Activated CD4-positive, alpha-beta memory T cell treated with anti-CD3 and anti-CD28 coated beads for 36 hours (primary cell): ENCODE data around the gene RNF114. TPM values are rescaled to one million over a fixed set of nuclear protein-coding genes. Genes with fewer than 3 reads are reported as not detected.
A peak's percentile ranks its signal among the peaks of the same experiment; 100 is the strongest.
"Not testable (repeated sequence)": the region's sequence is repeated elsewhere in the genome, so short reads cannot be mapped to it uniquely, and the experiment has no call there.

ENCODE experiments used
- CTCF ChIA-PET: fragments of 350-600 bp; sonication (Branson Sonifier 250); formaldehyde crosslinking; loops from one replicate; lab custom pipeline; 2021; ENCODE audit warnings: antibody characterized with exemption, inconsistent platforms; lab: Charles Lee
- POLR2A ChIA-PET: fragments of 350-600 bp; sonication (Branson Sonifier 250); formaldehyde crosslinking; loops from one replicate; lab custom pipeline; 2021; ENCODE audit warnings: antibody characterized with exemption; lab: Charles Lee
- DNase-seq: peaks from one replicate; pipeline ENCODE4 v3.0.0-alpha.2; 2020
- H3K27ac Mint-ChIP-seq: one replicate; pipeline ENCODE4 v1.8.0; 2021; ENCODE audit warnings: mixed read lengths
- H3K27me3 Mint-ChIP-seq: one replicate; pipeline ENCODE4 v1.8.0; 2021; ENCODE audit warnings: mixed read lengths
- H3K36me3 Mint-ChIP-seq: one replicate; pipeline ENCODE4 v1.8.0; 2021; ENCODE audit warnings: mixed read lengths
- H3K4me1 Mint-ChIP-seq: one replicate; pipeline ENCODE4 v1.8.0; 2021; ENCODE audit warnings: low read depth, mixed read lengths
- H3K4me3 Mint-ChIP-seq: one replicate; pipeline ENCODE4 v1.8.0; 2021; ENCODE audit warnings: mild to moderate bottlenecking, mixed read lengths
- H3K9me3 Mint-ChIP-seq: one replicate; pipeline ENCODE4 v1.8.0; 2021; ENCODE audit warnings: mixed read lengths
- intact Hi-C: fragments of 100-400 bp; cut with micrococcal nuclease; formaldehyde crosslinking; loops from one replicate; pipeline ENCODE4 v1.15.1; 2023
- total RNA-seq, 2 experiments: library from RNA; stranded (reverse); gene quantifications; one replicate each; pipeline ENCODE4 v1.2.3, GENCODE V29; 2021

RNF114 gene
- total RNA-seq, 2 experiments from 2014 or later, result 72.1 to 72.4 TPM

GRCh38 chr20:49956689-49957088 lies 20.5 kb downstream of the RNF114 start:
- peaks cover 4% of the 10 kb centered on the region for H3K4me1 Mint-ChIP-seq
- H3K36me3 Mint-ChIP-seq, result peaks cover 33% of the 10 kb centered on the region

GRCh38 chr20:49957089-49957938 lies 21.1 kb downstream of the RNF114 start:
- peaks cover 29% of the 10 kb centered on the region for H3K36me3 Mint-ChIP-seq
- H3K4me3 Mint-ChIP-seq, H3K4me1 Mint-ChIP-seq, H3K9me3 Mint-ChIP-seq, H3K27me3 Mint-ChIP-seq, DNase-seq, POLR2A ChIA-PET, intact Hi-C loops, H3K27ac Mint-ChIP-seq: not testable (repeated sequence)
- CTCF ChIA-PET, result interaction anchor here (0.6 to 1.6 kb wide), 3 partner anchors 9 to 22 kb away, joined by 3 to 5 read pairs (median 3); no protein-coding TSS in a partner anchor

More at GRCh38 chr20:49956689-49957088, 20.5 kb downstream of the RNF114 start:
- POLR2A ChIA-PET, result no interaction called here
- H3K4me3 Mint-ChIP-seq, result no peak overlapping the region
- CTCF ChIA-PET, result interaction anchor here (0.8 kb wide), 1 partner anchor 9 kb away, joined by 3 read pairs; no protein-coding TSS in a partner anchor
- H3K9me3 Mint-ChIP-seq, result no peaks in the 10 kb centered on the region
- intact Hi-C loops, result no loop called here
- H3K27ac Mint-ChIP-seq, result no peak overlapping the region
- no peaks in the 10 kb centered on the region for H3K27me3 Mint-ChIP-seq
- no peak for DNase-seq

- H3K27ac Mint-ChIP-seq, result no peak overlapping the region
- peaks cover 13% of the 10 kb centered on the region for H3K36me3 Mint-ChIP-seq
- no peaks in the 10 kb centered on the region for H3K9me3 Mint-ChIP-seq
Observed at GRCh38 chr20:49961413-49961812, 25.2 kb downstream of the RNF114 start.

GRCh38 chr20:49964964-49965780 lies 29.0 kb downstream of the RNF114 start:
- Mint-ChIP-seq H3K36me3 (no peaks in the 10 kb centered on the region), H3K27ac (no peak overlapping the region), H3K4me1 (no peaks in the 10 kb centered on the region), H3K27me3 (no peaks in the 10 kb centered on the region), H3K9me3 (no peaks in the 10 kb centered on the region), H3K4me3 (no peak overlapping the region)
- intact Hi-C loops, result no loop called here
- POLR2A ChIA-PET, result no interaction called here
- peak; percentile 53 for DNase-seq
- CTCF ChIA-PET, result interaction anchor here (0.6 to 2.3 kb wide), 11 partner anchors 8 to 286 kb away, joined by 3 to 10 read pairs (median 3); no protein-coding TSS in a partner anchor

More at GRCh38 chr20:49961413-49961812, 25.2 kb downstream of the RNF114 start:
- POLR2A ChIA-PET, result no interaction called here
- Mint-ChIP-seq H3K27me3 (no peaks in the 10 kb centered on the region), H3K4me1 (peaks cover 4% of the 10 kb centered on the region), H3K4me3 (no peak overlapping the region)
- CTCF ChIA-PET, result interaction anchor here (1.0 kb wide), 1 partner anchor 110 kb away, joined by 3 read pairs; no protein-coding TSS in a partner anchor
- intact Hi-C loops, result no loop called here
- DNase-seq, result no peak

DNA sequence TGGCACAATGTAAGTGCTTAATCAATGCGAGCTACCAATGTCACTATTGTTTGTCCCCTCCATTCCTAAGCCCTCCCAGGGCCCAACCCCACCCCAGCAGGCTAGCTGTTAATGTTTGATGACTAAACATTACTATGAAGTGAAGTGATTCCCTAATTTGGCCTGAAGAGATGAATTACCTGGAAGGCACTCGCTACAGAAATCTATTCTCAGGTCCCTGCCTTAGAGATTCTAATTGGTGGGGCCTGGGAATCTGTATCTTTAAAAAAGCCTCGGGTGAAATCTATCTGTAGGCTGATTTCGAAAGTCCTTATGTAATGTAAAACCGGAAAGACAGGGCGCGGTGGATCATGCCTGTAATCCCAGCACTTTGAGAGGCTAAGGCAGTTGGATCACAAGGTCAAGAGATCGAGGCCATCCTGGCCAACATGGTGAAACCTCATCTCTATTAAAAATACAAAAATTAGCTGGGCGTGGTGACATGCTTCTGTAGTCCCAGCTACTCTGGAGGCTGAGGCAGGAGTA lies 29.6 kb downstream of the RNF114 start:
- Mint-ChIP-seq H3K27ac (no peak overlapping the region), H3K4me3 (no peak overlapping the region), H3K4me1 (no peaks in the 10 kb centered on the region), H3K27me3 (no peaks in the 10 kb centered on the region), H3K9me3 (no peaks in the 10 kb centered on the region), H3K36me3 (no peaks in the 10 kb centered on the region)
- CTCF ChIA-PET, result interaction anchor here (1.1 to 2.3 kb wide), 6 partner anchors 9 to 118 kb away, joined by 3 to 10 read pairs (median 4); no protein-coding TSS in a partner anchor
- intact Hi-C loops, result no loop called here
- POLR2A ChIA-PET, result no interaction called here
- no peak for DNase-seq

DNA sequence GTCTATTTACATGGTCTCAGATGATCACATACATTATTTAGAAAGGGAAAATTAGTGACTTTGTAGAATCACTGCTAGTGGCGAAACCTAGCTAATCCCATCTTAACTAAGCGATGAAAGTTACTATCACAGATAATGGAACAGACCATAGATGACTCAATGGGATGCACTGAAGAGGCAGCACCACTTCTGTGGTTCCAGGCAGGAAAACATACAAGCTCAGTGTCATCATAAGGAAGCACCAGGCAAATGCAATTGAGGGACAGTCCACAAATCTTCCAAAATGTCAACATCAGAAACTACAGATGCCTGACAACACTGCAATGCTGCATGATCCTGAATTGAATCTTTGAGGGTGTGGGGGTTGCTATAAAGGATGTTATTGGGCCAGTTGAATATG lies 30.7 kb downstream of the RNF114 start:
- H3K9me3 Mint-ChIP-seq, result no peaks in the 10 kb centered on the region
- no peaks in the 10 kb centered on the region for H3K36me3 Mint-ChIP-seq
- no peak overlapping the region for H3K4me3 Mint-ChIP-seq
- DNase-seq, result no peak
- CTCF ChIA-PET, result interaction anchor here (0.9 to 2.3 kb wide), 2 partner anchors 12 to 104 kb away, joined by 3 to 10 read pairs; no protein-coding TSS in a partner anchor
- no peak overlapping the region for H3K27ac Mint-ChIP-seq
- intact Hi-C loops, result no loop called here
- H3K27me3 Mint-ChIP-seq, result no peaks in the 10 kb centered on the region
- POLR2A ChIA-PET, result no interaction called here
- H3K4me1 Mint-ChIP-seq, result no peaks in the 10 kb centered on the region

DNA sequence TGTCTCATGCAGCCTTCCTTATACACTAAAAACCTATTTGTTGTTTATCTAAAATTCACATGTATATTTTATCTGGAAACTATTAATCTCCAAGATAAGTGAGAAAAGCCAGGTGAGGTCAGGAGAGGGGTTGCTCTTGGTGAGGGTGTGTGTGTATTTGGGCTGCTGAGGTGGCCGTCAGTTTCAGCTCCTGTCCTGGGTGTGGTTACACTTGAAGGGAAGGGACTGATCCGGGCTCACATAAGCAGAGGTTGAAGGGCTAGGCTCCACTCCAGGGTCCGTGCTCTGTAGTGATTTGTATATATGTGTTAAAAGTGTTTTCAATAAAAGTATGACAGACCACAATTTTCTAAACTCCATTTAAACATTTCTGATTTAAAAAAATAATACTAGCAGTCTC lies 33.0 kb downstream of the RNF114 start:
- H3K4me3 Mint-ChIP-seq, result no peak overlapping the region
- no peaks in the 10 kb centered on the region for H3K36me3 Mint-ChIP-seq
- CTCF ChIA-PET, result interaction anchor here (1.6 to 3.0 kb wide), 2 partner anchors 10 to 102 kb away, joined by 5 to 13 read pairs; no protein-coding TSS in a partner anchor
- no peak for DNase-seq
- H3K9me3 Mint-ChIP-seq, result no peaks in the 10 kb centered on the region
- no peaks in the 10 kb centered on the region for H3K4me1 Mint-ChIP-seq
- intact Hi-C loops, result no loop called here
- POLR2A ChIA-PET, result no interaction called here
- no peak overlapping the region for H3K27ac Mint-ChIP-seq
- no peaks in the 10 kb centered on the region for H3K27me3 Mint-ChIP-seq

DNA sequence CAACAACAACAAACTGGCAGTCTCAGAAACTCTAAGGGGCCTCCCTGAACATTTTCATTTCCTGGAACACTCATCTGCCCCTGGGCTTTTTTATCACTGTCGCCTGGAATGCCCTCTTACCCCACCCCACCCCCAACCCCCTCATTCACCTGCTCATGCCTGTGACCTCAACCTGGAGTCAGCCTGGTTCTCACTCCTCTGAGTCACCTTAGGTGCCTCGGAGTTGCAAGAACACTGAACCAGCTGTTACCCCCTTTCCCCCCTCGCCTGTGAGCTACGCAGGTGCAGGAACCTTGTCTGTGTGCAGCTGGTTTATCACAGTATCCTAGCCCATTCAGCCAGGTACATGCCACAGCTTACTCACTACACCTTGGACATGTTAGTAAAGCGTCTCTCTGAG lies 33.7 kb downstream of the RNF114 start:
- H3K36me3 Mint-ChIP-seq, result no peaks in the 10 kb centered on the region
- no peak overlapping the region for H3K4me3 Mint-ChIP-seq
- intact Hi-C loops, result no loop called here
- ChIA-PET CTCF (interaction anchor here (1.0 to 3.0 kb wide), 3 partner anchors 9 to 114 kb away, joined by 3 to 13 read pairs (median 5); no protein-coding TSS in a partner anchor), POLR2A (no interaction called here)
- DNase-seq, result no peak
- H3K9me3 Mint-ChIP-seq, result no peaks in the 10 kb centered on the region
- H3K4me1 Mint-ChIP-seq, result no peaks in the 10 kb centered on the region
- no peaks in the 10 kb centered on the region for H3K27me3 Mint-ChIP-seq
- no peak overlapping the region for H3K27ac Mint-ChIP-seq

DNA sequence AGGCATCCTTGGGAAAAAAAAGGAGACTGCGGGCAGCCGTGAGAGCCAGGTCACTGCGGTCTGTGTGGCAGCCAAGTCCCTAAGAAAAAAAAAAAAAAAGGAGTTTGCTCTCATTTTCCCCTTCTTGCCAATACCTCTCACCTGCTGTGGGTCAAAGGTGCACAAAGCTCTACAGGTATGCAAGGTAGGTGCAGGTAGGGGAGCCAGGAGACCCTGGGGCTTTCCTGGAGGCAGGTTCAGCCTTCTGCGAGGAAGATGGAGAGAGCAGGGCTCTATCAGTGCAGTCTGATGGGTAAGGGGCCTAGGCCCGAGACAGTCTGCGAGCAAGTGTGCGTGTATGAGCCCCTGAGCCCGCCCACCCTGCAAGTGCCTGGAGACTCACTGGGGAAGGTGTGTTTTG lies 34.3 kb downstream of the RNF114 start:
- H3K9me3 Mint-ChIP-seq, result no peaks in the 10 kb centered on the region
- POLR2A ChIA-PET, result no interaction called here
- no peak overlapping the region for H3K4me3 Mint-ChIP-seq
- intact Hi-C loops, result no loop called here
- CTCF ChIA-PET, result interaction anchor here (1.0 to 3.0 kb wide), 3 partner anchors 9 to 114 kb away, joined by 3 to 13 read pairs (median 5); no protein-coding TSS in a partner anchor
- no peaks in the 10 kb centered on the region for H3K27me3 Mint-ChIP-seq
- DNase-seq, result no peak
- H3K27ac Mint-ChIP-seq, result no peak overlapping the region
- no peaks in the 10 kb centered on the region for H3K4me1 Mint-ChIP-seq
- no peaks in the 10 kb centered on the region for H3K36me3 Mint-ChIP-seq

DNA sequence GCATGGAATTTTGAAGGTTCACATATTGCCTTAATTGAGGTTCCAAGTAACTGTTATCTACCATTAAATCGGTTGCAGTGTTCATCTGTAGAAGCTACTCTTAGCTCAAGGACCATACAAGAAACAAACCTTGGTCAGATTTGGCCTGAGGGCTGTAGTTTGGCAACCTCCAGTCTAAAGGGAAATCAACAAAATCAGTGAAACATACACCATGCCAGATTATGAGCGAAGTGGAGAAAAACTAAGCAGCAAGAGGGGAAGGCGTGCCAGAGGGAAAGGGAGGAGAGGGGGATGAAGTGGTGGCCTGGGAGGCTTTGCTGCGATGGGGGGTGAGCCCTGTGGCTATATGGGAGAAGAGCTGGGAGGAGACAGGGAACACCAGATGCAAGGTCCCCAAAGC lies 37.8 kb downstream of the RNF114 start:
- intact Hi-C loops, result no loop called here
- no peaks in the 10 kb centered on the region for H3K4me1 Mint-ChIP-seq
- H3K4me3 Mint-ChIP-seq, result no peak overlapping the region
- H3K27me3 Mint-ChIP-seq, result peaks cover 2% of the 10 kb centered on the region
- H3K27ac Mint-ChIP-seq, result no peak overlapping the region
- DNase-seq, result no peak
- H3K36me3 Mint-ChIP-seq, result no peaks in the 10 kb centered on the region
- no peaks in the 10 kb centered on the region for H3K9me3 Mint-ChIP-seq
- POLR2A ChIA-PET, result no interaction called here
- CTCF ChIA-PET, result interaction anchor here (0.6 to 1.7 kb wide), 3 partner anchors 97 to 135 kb away, joined by 3 to 8 read pairs (median 3); no protein-coding TSS in a partner anchor

DNA sequence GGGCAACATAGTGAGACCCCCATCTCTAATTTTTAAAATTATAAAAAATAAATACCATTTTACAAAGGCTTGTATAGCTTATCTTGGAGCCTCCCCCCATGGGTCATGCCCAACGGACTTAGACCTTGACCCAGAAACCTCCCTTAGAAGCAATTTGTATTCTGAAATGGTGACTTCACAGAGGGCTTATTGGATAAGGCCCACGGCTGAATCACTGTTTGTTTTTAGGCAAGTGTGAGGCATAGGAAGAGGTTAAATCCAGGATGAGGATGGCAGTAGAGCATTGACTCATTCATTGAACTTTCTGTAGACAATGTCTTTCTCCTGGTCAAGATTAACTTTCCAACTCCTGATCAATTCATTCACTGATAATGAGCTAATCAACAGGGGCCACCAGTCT lies 40.3 kb downstream of the RNF114 start:
- ChIA-PET POLR2A (no interaction called here), CTCF (interaction anchor here (0.8 to 3.0 kb wide), 5 partner anchors 11 to 206 kb away, joined by 3 to 35 read pairs (median 5); no protein-coding TSS in a partner anchor)
- Mint-ChIP-seq H3K36me3 (no peaks in the 10 kb centered on the region), H3K27me3 (peaks cover 2% of the 10 kb centered on the region), H3K4me3 (no peak overlapping the region), H3K9me3 (no peaks in the 10 kb centered on the region), H3K4me1 (peaks cover 2% of the 10 kb centered on the region), H3K27ac (no peak overlapping the region)
- no peak for DNase-seq
- intact Hi-C loops, result no loop called here
